ENCODE measurements around the gene SLC7A7.

SLC7A7 gene

GRCh38 chr14:22753586-22753985 is 61.6 kb downstream of the SLC7A7 start:
- DNase-seq (ENCODE audit: low read depth, low spot score) = no peak
- ChIA-PET POLR2A (no interaction called here), CTCF (interaction anchor here (1.1 to 1.5 kb wide), 3 partner anchors 99 to 197 kb away, joined by 3 to 7 read pairs (median 3); no protein-coding TSS in a partner anchor)
- no peak overlapping the region for H3K4me3 ChIP-seq (ENCODE audit: low read depth, low read length)
- TF ChIP-seq, protein P1, sequence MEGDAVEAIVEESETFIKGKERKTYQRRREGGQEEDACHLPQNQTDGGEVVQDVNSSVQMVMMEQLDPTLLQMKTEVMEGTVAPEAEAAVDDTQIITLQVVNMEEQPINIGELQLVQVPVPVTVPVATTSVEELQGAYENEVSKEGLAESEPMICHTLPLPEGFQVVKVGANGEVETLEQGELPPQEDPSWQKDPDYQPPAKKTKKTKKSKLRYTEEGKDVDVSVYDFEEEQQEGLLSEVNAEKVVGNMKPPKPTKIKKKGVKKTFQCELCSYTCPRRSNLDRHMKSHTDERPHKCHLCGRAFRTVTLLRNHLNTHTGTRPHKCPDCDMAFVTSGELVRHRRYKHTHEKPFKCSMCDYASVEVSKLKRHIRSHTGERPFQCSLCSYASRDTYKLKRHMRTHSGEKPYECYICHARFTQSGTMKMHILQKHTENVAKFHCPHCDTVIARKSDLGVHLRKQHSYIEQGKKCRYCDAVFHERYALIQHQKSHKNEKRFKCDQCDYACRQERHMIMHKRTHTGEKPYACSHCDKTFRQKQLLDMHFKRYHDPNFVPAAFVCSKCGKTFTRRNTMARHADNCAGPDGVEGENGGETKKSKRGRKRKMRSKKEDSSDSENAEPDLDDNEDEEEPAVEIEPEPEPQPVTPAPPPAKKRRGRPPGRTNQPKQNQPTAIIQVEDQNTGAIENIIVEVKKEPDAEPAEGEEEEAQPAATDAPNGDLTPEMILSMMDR (IDR thresholded peaks at IDR 0.05; ENCODE audit: insufficient read depth, low read length, missing control alignments) = no peak

DNA sequence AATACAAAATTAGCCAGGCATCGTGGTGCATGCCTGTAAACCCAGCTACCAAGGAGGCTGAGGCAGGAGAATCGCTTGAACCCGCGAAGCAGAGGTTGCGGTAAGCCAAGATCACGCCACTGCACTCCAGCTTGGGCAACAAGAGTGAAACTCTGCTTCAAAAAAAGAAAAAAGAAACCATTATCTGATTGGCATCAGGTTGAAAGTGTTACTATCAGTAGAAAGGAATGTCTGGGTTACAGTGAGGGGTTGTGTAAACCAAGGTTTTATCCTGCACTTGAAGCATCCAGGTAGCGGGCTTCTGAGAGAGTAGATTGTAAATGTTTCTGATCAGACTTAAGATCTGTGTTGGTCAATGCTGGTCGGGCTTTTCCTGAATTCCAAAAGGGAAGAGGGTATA is 62.8 kb downstream of the SLC7A7 start:
- no peak for DNase-seq (ENCODE audit: low read depth, low spot score)
- no peak overlapping the region for H3K4me3 ChIP-seq (ENCODE audit: low read depth, low read length)
- ChIA-PET POLR2A (no interaction called here), CTCF (interaction anchor here (0.6 kb wide), 1 partner anchor 10 kb away, joined by 3 read pairs; no protein-coding TSS in a partner anchor)
- TF ChIP-seq, protein P1 (IDR thresholded peaks at IDR 0.05; ENCODE audit: insufficient read depth, low read length, missing control alignments) = no peak

DNA sequence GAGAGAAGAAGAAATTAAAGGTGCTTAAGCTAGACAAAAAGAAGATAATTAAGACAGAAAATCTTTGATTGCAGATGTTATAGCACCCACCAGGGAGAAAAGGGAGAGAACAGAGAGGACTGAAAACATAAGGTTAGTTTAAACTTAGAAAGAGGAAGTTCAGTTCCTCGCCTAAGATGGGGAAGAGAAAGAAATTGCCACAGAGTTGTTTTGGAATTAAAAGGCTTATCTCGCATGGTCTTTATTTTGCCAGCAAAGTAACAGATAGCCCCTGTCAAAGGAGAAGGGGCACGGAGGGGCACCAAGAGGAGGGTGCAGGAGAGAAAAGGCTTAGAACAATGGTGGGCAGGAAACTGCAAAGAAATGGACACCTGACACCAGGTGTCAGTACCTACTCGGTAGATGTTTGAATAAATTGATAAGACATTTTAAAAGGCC is 66.6 kb downstream of the SLC7A7 start:
- ChIA-PET POLR2A (no interaction called here), CTCF (interaction anchor here (1.1 to 2.9 kb wide), 3 partner anchors 14 to 178 kb away, joined by 4 to 8 read pairs (median 5); no protein-coding TSS in a partner anchor)
- no peak overlapping the region for H3K4me3 ChIP-seq (ENCODE audit: low read depth, low read length)
- DNase-seq (ENCODE audit: low read depth, low spot score) = no peak
- TF ChIP-seq, protein P1 (IDR thresholded peaks at IDR 0.05; ENCODE audit: insufficient read depth, low read length, missing control alignments) = no peak

- ChIA-PET POLR2A (no interaction called here), CTCF (no interaction called here)
- TF ChIP-seq, protein P1 (IDR thresholded peaks at IDR 0.05; ENCODE audit: insufficient read depth, low read length, missing control alignments) = no peak
- DNase-seq (ENCODE audit: low read depth, low spot score) = no peak
- H3K4me3 ChIP-seq (ENCODE audit: low read depth, low read length) = no peak overlapping the region
These were observed 67.0 kb downstream of the SLC7A7 start for GRCh38 chr14:22748206-22748605.

DNA sequence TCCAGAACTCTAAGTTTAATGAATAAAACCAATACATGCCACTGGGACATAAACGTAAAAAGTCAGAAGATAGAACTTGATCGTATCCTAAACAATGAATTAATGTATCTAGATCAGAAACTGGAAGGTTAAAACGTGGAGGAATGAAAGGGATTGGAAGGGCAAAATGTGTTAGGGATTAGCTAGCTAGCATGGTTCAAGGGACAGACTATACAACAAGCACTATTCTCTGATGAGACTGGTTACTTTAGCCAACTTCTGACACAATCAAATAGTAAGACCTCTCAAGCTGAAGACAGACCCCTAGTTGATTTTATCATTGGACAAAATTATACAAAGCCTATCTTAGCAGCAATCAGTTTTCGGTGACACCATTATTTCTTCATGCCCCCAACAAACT is 67.5 kb downstream of the SLC7A7 start:
- TF ChIP-seq, protein P1 (IDR thresholded peaks at IDR 0.05; ENCODE audit: insufficient read depth, low read length, missing control alignments) = no peak
- POLR2A ChIA-PET = no interaction called here
- no peak for DNase-seq (ENCODE audit: low read depth, low spot score)
- CTCF ChIA-PET = no interaction called here
- no peak overlapping the region for H3K4me3 ChIP-seq (ENCODE audit: low read depth, low read length)

DNA sequence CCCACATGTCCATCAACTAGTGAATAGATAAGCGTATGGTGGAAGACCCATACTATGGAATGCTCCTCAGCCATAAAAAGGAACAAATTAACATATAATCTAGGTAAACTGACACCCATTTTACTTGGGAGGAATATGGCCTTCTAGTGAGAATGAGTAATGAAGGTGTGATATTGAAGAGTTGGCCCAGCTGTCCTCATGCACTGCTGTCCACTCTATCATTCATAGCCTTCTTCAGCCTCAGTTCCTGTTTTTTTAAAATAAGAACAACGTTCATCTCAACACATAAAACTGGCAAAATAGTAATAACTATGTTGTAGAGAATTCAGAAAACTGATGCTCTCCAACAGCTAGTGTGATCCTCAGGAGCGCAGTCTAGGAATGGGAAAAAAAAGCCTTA is 75.2 kb downstream of the SLC7A7 start:
- no peak overlapping the region for H3K4me3 ChIP-seq (ENCODE audit: low read depth, low read length)
- ChIA-PET CTCF (interaction anchor here (0.9 kb wide), 1 partner anchor 38 kb away, joined by 3 read pairs; no protein-coding TSS in a partner anchor), POLR2A (no interaction called here)
- TF ChIP-seq, protein P1 (IDR thresholded peaks at IDR 0.05; ENCODE audit: insufficient read depth, low read length, missing control alignments) = no peak
- no peak for DNase-seq (ENCODE audit: low read depth, low spot score)

Measured in AG04449 (cell line).